HEK293 (cell line): ENCODE data around the gene C19orf12.

Experiments used
- CTCF ChIA-PET: fragments of 350-600 bp; formaldehyde crosslinking; extraction: SDS; loops from one replicate; lab custom pipeline; 2021; ENCODE audit warnings: antibody characterized with exemption; lab: Yijun Ruan, JAX
- POLR2A ChIA-PET: fragments of 300-600 bp; formaldehyde crosslinking; extraction: SDS; loops from one replicate; lab custom pipeline; 2020; ENCODE audit warnings: antibody characterized with exemption, inconsistent platforms; lab: Yijun Ruan, JAX
- H3K27ac ChIP-seq: fragments of 200-500 bp; sonication (Bioruptor generic); 2 replicates; pipeline ENCODE4 v1.5.1; 2014; ENCODE audit warnings: low read depth, low read length, control low read depth, inconsistent platforms; ENCODE audit errors: extremely low read depth
- H3K36me3 ChIP-seq, 2 experiments: fragments of 200-500 bp in 1 of 2; sonication (Bioruptor generic) in 1 of 2; 1 replicate in 1 of 2; 2 replicates in 1 of 2; pipeline ENCODE4 v1.5.1; 2014 to 2017; ENCODE audit warnings: inconsistent platforms in 2 of 2, low read length in 2 of 2; ENCODE audit not compliant: control insufficient read depth in 2 of 2, insufficient read depth in 1 of 2
- H3K4me1 ChIP-seq: fragments of 200-500 bp; sonication (Bioruptor generic); 2 replicates; pipeline ENCODE4 v1.5.1; 2014; ENCODE audit warnings: mild to moderate bottlenecking, low read length, inconsistent platforms; ENCODE audit not compliant: control insufficient read depth, insufficient read depth
- H3K4me3 ChIP-seq: 2 replicates; pipeline ENCODE4 v1.5.1; 2011; ENCODE audit warnings: low read depth, mild to moderate bottlenecking, control low read depth, low read length, moderate library complexity
- H3K9me3 ChIP-seq: fragments of 200-500 bp; sonication (Bioruptor generic); 2 replicates; pipeline ENCODE4 v1.5.1; 2014; ENCODE audit warnings: low read depth, low read length, inconsistent platforms; ENCODE audit not compliant: control insufficient read depth, insufficient read depth
- BCL11A ChIP-seq: fragments of 450-650 bp; formaldehyde crosslinking; IDR thresholded peaks from 2 replicates; pipeline ENCODE4 v1.5.1; 2016; ENCODE audit warnings: low read depth, missing biosample characterization, missing genetic modification characterization
- GLIS1 ChIP-seq: fragments of 450-650 bp; formaldehyde crosslinking; IDR thresholded peaks from 2 replicates; pipeline ENCODE4 v1.5.1; 2016; ENCODE audit warnings: missing biosample characterization, missing genetic modification characterization
- KLF1 ChIP-seq: fragments of 450-650 bp; formaldehyde crosslinking; IDR thresholded peaks from 2 replicates; pipeline ENCODE4 v1.5.1; 2016; ENCODE audit warnings: missing biosample characterization, missing genetic modification characterization
- SP2 ChIP-seq: fragments of 450-650 bp; formaldehyde crosslinking; IDR thresholded peaks from 2 replicates; pipeline ENCODE4 v1.5.1; 2016; ENCODE audit warnings: missing biosample characterization, missing genetic modification characterization
- YY1 ChIP-seq: fragments of 450-650 bp; formaldehyde crosslinking; IDR thresholded peaks from 2 replicates; pipeline ENCODE4 v1.5.1; 2018; ENCODE audit warnings: missing biosample characterization, missing genetic modification characterization
- ZBTB1 ChIP-seq: fragments of 450-650 bp; formaldehyde crosslinking; IDR thresholded peaks from 2 replicates; pipeline ENCODE4 v1.5.1; 2016; ENCODE audit warnings: missing biosample characterization, missing genetic modification characterization
- ZNF140 ChIP-seq: fragments of 450-650 bp; formaldehyde crosslinking; IDR thresholded peaks from 2 replicates; pipeline ENCODE4 v1.5.1; 2016; ENCODE audit warnings: missing biosample characterization, missing genetic modification characterization
- ZNF202 ChIP-seq: fragments of 450-650 bp; formaldehyde crosslinking; IDR thresholded peaks from 2 replicates; pipeline ENCODE4 v1.5.1; 2016; ENCODE audit warnings: missing biosample characterization, missing genetic modification characterization, borderline replicate concordance
- ZNF214 ChIP-seq: fragments of 450-650 bp; formaldehyde crosslinking; IDR thresholded peaks from 2 replicates; pipeline ENCODE4 v1.5.1; 2017; ENCODE audit warnings: missing biosample characterization, mild to moderate bottlenecking, missing genetic modification characterization, borderline replicate concordance
- ZNF223 ChIP-seq: fragments of 450-650 bp; formaldehyde crosslinking; IDR thresholded peaks from 2 replicates; pipeline ENCODE4 v1.5.1; 2016; ENCODE audit warnings: missing biosample characterization, missing genetic modification characterization
- ZNF248 ChIP-seq: fragments of 450-650 bp; formaldehyde crosslinking; IDR thresholded peaks from 2 replicates; pipeline ENCODE4 v1.5.1; 2017; ENCODE audit warnings: missing biosample characterization, missing genetic modification characterization
- ZNF266 ChIP-seq: fragments of 450-650 bp; formaldehyde crosslinking; IDR thresholded peaks from 2 replicates; pipeline ENCODE4 v1.5.1; 2016; ENCODE audit warnings: missing biosample characterization, missing genetic modification characterization, low read depth
- ZNF394 ChIP-seq: fragments of 450-650 bp; formaldehyde crosslinking; IDR thresholded peaks from 2 replicates; pipeline ENCODE4 v1.5.1; 2016; ENCODE audit warnings: missing biosample characterization, missing genetic modification characterization, mild to moderate bottlenecking, moderate library complexity, borderline replicate concordance
- ZNF433 ChIP-seq: fragments of 450-650 bp; formaldehyde crosslinking; IDR thresholded peaks from 2 replicates; pipeline ENCODE4 v1.5.1; 2016; ENCODE audit warnings: missing biosample characterization, missing genetic modification characterization, low read depth
- ZNF501 ChIP-seq: fragments of 450-650 bp; formaldehyde crosslinking; IDR thresholded peaks from 2 replicates; pipeline ENCODE4 v1.5.1; 2016; ENCODE audit warnings: missing biosample characterization, missing genetic modification characterization
- ZNF529 ChIP-seq: fragments of 450-650 bp; formaldehyde crosslinking; IDR thresholded peaks from 2 replicates; pipeline ENCODE4 v1.5.1; 2017; ENCODE audit warnings: missing genetic modification characterization, missing biosample characterization; ENCODE audit not compliant: insufficient replicate concordance
- ZNF544 ChIP-seq: fragments of 450-650 bp; formaldehyde crosslinking; IDR thresholded peaks from 2 replicates; pipeline ENCODE4 v1.5.0; 2017; ENCODE audit warnings: missing biosample characterization, missing genetic modification characterization
- ZNF555 ChIP-seq: fragments of 450-650 bp; formaldehyde crosslinking; conservative IDR thresholded peaks from 2 replicates; pipeline ENCODE4 v1.5.1; 2017; ENCODE audit warnings: missing biosample characterization, mild to moderate bottlenecking, missing genetic modification characterization, inconsistent platforms
- ZNF560 ChIP-seq: fragments of 450-650 bp; formaldehyde crosslinking; IDR thresholded peaks from 2 replicates; pipeline ENCODE4 v1.5.1; 2017; ENCODE audit warnings: missing biosample characterization, missing genetic modification characterization, borderline replicate concordance
- ZNF623 ChIP-seq: fragments of 450-650 bp; formaldehyde crosslinking; IDR thresholded peaks from 2 replicates; pipeline ENCODE4 v1.5.1; 2016; ENCODE audit warnings: missing biosample characterization, missing genetic modification characterization
- ZNF677 ChIP-seq: fragments of 450-650 bp; IDR thresholded peaks from 2 replicates; pipeline ENCODE4 v1.5.0; 2018; ENCODE audit warnings: missing biosample characterization, mild to moderate bottlenecking, missing genetic modification characterization, moderate library complexity
- ZNF768 ChIP-seq: fragments of 450-650 bp; formaldehyde crosslinking; IDR thresholded peaks from 2 replicates; pipeline ENCODE4 v1.5.1; 2018; ENCODE audit warnings: missing biosample characterization, mild to moderate bottlenecking, missing genetic modification characterization
- ZNF777 ChIP-seq: fragments of 450-650 bp; formaldehyde crosslinking; IDR thresholded peaks from 2 replicates; pipeline ENCODE4 v1.5.1; 2017; ENCODE audit warnings: missing biosample characterization, missing genetic modification characterization, borderline replicate concordance
- ZNF837 ChIP-seq: fragments of 450-650 bp; formaldehyde crosslinking; IDR thresholded peaks from 2 replicates; pipeline ENCODE4 v1.5.1; 2016; ENCODE audit warnings: missing biosample characterization, missing genetic modification characterization
- ZNF843 ChIP-seq: fragments of 450-650 bp; formaldehyde crosslinking; IDR thresholded peaks from 2 replicates; pipeline ENCODE4 v1.5.1; 2016; ENCODE audit warnings: missing biosample characterization, missing genetic modification characterization
- TF ChIP-seq, protein P1 (sequence below): fragments of 450-650 bp; formaldehyde crosslinking; IDR thresholded peaks from 2 replicates; pipeline ENCODE4 v1.5.1; 2016; ENCODE audit warnings: missing biosample characterization, missing genetic modification characterization
- TF ChIP-seq, protein P2 (sequence below): sonication (generic); formaldehyde crosslinking; IDR thresholded peaks from 2 replicates; pipeline ENCODE4 v1.8.1; 2022; ENCODE audit warnings: mild to moderate bottlenecking, moderate library complexity, missing genetic modification reagents
- TF ChIP-seq, protein P3 (sequence below): fragments of 450-650 bp; formaldehyde crosslinking; IDR thresholded peaks from 2 replicates; pipeline ENCODE4 v1.5.1; 2016; ENCODE audit warnings: missing biosample characterization, missing genetic modification characterization
- TF ChIP-seq, protein P4 (sequence below): fragments of 450-650 bp; formaldehyde crosslinking; IDR thresholded peaks from 2 replicates; pipeline ENCODE4 v1.5.1; 2016; ENCODE audit warnings: missing biosample characterization, missing genetic modification characterization
- TF ChIP-seq, protein P5 (sequence below): fragments of 450-650 bp; formaldehyde crosslinking; IDR thresholded peaks from 2 replicates; pipeline ENCODE4 v1.5.1; 2016; ENCODE audit warnings: missing biosample characterization, missing genetic modification characterization
- TF ChIP-seq, protein P6 (sequence below): fragments of 450-650 bp; formaldehyde crosslinking; IDR thresholded peaks from 2 replicates; pipeline ENCODE4 v1.5.1; 2016; ENCODE audit warnings: missing biosample characterization, missing genetic modification characterization
- TF ChIP-seq, protein P7 (sequence below): IDR thresholded peaks from 2 replicates; pipeline ENCODE4 v1.6.1; 2011; ENCODE audit warnings: mild to moderate bottlenecking, low read depth, low read length, borderline replicate concordance

C19orf12 gene

DNA sequence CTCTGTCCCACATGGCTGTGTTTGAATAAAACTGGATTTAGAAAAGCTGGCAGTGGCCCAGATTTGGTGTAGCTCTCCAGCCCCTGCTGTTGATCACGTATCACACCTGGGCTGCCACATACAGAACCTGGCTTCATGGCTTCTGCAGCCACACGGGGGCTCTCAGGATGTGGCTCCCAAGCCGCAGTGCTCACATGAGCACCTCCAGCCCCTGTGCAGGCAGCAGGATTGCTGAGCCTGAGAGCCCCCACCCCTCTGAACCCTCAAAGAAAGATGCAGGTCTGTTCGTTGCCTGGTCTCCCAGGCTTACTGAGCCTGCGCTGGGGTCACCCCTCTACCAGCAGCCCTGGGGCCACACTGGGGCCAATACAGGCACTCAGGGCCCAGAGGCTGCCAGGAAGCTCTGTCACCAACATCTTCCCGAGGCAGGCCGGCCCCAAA lies 47.1 kb downstream of the C19orf12 start (continued):
- TF ChIP-seq ZNF214 (tag by site-specific recombination) = no peak
- TF ChIP-seq, protein P1, sequence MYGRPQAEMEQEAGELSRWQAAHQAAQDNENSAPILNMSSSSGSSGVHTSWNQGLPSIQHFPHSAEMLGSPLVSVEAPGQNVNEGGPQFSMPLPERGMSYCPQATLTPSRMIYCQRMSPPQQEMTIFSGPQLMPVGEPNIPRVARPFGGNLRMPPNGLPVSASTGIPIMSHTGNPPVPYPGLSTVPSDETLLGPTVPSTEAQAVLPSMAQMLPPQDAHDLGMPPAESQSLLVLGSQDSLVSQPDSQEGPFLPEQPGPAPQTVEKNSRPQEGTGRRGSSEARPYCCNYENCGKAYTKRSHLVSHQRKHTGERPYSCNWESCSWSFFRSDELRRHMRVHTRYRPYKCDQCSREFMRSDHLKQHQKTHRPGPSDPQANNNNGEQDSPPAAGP (tag by site-specific recombination) = no peak
- no peak for TF ChIP-seq ZNF529
- TF ChIP-seq ZNF223 (tag by site-specific recombination) = no peak
- TF ChIP-seq SP2 (tag by site-specific recombination) = no peak
- TF ChIP-seq ZNF501 (tag by site-specific recombination) = no peak
- no peak for TF ChIP-seq KLF1
- TF ChIP-seq ZNF544 = no peak
- no peak for TF ChIP-seq ZNF266
- TF ChIP-seq ZNF843 (tag by site-specific recombination) = no peak

DNA sequence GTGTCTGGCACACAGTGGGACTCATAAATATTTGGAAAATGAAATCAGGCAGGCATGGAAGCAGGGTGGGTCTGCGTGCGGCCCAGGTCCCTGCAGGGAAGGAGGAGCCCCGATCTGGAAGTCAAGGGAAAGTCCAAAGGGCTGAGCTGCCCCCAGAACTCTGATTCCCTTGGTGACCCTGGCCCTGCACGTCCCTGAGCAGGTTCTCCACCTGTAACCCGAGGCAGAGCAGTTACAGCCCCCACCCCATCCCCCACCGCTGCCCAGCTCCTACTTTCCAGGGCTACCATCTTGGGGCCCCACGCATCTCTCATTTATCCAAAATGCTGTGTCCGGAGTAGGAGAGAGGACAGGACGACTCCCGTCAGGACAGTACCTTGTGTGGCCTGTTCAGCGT lies 47.7 kb downstream of the C19orf12 start:
- H3K4me3 ChIP-seq = no peak overlapping the region

DNA sequence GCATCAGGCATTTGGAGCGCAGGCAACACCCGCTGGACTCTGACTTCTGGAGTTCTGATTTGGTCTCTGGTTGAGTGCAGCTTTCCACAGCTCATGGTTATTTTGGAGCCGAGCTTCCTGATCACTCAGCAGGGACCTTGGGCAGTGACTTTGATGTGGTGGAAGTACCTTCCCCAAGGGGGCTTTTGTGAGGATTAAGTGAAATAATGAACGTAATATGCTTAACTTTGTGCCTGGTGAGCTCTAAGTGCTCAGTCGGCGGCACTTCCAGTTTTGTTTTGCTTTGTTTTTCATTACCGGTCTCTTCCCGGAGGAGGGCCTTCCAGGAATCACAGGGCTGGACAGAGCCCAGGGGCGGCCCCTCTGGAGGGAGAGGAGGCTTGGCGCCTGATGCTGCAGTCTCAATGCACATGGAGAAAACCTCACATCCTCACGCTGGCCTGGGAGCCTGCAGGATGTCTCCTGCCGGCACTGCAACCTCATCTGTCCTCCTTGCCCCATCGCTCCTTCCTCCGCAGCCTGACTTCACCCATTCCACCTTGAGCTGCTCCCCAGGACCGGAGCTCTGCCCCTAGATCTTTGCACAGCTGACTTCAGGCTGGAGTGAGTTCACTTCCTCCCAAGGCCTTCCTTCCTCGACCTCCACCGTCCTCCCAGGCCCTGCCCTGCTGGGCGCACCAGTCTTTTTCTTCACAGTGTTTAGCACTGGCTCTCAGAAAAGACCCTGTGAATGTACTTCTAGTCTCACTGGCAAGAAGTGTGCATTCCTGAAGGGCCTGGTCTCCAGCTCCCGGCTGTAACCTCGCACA lies 48.3 kb downstream of the C19orf12 start:
- ChIA-PET POLR2A (interaction anchor here (1.3 to 4.7 kb wide), 3 partner anchors 49 to 61 kb away, joined by 3 to 37 read pairs (median 25); partner anchors contain the start of genes C19orf12 and POP4), CTCF (interaction anchor here (0.8 to 11.0 kb wide), 12 partner anchors 11 to 68 kb away, joined by 3 to 105 read pairs (median 5); partner anchors contain the start of genes C19orf12 and POP4)
- Histone ChIP-seq H3K27ac (peak overlapping the region; percentile 71), H3K36me3 (peaks cover 0 to 4% of the 10 kb centered on the region in 2 experiments; a peak in 1 of 3 replicates), H3K4me1 (peaks cover 52% of the 10 kb centered on the region), H3K9me3 (no peaks in the 10 kb centered on the region), H3K4me3 (no peak overlapping the region)
- TF ChIP-seq ZNF560 = no peak
- TF ChIP-seq, protein P2, sequence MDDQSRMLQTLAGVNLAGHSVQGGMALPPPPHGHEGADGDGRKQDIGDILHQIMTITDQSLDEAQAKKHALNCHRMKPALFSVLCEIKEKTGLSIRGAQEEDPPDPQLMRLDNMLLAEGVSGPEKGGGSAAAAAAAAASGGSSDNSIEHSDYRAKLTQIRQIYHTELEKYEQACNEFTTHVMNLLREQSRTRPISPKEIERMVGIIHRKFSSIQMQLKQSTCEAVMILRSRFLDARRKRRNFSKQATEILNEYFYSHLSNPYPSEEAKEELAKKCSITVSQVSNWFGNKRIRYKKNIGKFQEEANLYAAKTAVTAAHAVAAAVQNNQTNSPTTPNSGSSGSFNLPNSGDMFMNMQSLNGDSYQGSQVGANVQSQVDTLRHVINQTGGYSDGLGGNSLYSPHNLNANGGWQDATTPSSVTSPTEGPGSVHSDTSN = no peak
- no peak for TF ChIP-seq ZNF202 (tag by site-specific recombination)
- TF ChIP-seq, protein P3, sequence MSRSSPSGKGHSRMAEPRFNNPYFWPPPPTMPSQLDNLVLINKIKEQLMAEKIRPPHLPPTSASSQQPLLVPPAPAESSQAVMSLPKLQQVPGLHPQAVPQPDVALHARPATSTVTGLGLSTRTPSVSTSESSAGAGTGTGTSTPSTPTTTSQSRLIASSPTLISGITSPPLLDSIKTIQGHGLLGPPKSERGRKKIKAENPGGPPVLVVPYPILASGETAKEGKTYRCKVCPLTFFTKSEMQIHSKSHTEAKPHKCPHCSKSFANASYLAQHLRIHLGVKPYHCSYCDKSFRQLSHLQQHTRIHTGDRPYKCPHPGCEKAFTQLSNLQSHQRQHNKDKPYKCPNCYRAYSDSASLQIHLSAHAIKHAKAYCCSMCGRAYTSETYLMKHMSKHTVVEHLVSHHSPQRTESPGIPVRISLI (tag by site-specific recombination) = no peak
- TF ChIP-seq GLIS1 (tag by site-specific recombination) = no peak; the same call in 1 of the 2 replicates
- TF ChIP-seq, protein P4, sequence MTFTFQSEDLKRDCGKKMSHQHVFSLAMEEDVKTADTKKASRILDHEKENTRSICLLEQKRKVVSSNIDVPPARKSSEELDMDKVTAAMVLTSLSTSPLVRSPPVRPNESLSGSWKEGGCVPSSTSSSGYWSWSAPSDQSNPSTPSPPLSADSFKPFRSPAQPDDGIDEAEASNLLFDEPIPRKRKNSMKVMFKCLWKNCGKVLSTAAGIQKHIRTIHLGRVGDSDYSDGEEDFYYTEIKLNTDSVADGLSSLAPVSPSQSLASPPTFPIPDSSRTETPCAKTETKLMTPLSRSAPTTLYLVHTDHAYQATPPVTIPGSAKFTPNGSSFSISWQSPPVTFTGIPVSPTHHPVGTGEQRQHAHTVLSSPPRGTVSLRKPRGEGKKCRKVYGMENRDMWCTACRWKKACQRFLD = no peak

More for the DNA sequence above, 47.7 kb downstream of the C19orf12 start:
- Histone ChIP-seq H3K36me3 (peaks cover 0 to 4% of the 10 kb centered on the region in 2 experiments; a peak in 1 of 3 replicates), H3K27ac (no peak overlapping the region; the same call in 1 of the 2 replicates), H3K4me1 (peaks cover 52% of the 10 kb centered on the region), H3K9me3 (no peaks in the 10 kb centered on the region)
- ChIA-PET CTCF (interaction anchor here (0.6 to 11.0 kb wide), 10 partner anchors 11 to 421 kb away, joined by 3 to 105 read pairs (median 6); partner anchors contain the start of genes C19orf12 and POP4), POLR2A (interaction anchor here (1.3 to 4.7 kb wide), 2 partner anchors 56 to 61 kb away, joined by 3 to 37 read pairs; partner anchors contain the start of gene POP4)
- TF ChIP-seq ZNF140 (tag by site-specific recombination) (no peak), ZNF677 (tag by site-specific recombination) (no peak), ZNF394 (tag by site-specific recombination) (no peak), ZNF560 (no peak), BCL11A (tag by site-specific recombination) (no peak), ZNF768 (tag by site-specific recombination) (no peak), ZNF777 (tag by site-specific recombination) (no peak), YY1 (no peak), ZBTB1 (tag by site-specific recombination) (no peak), ZNF623 (tag by site-specific recombination) (no peak), ZNF248 (tag by site-specific recombination) (no peak), ZNF433 (tag by site-specific recombination) (no peak), ZNF555 (tag by site-specific recombination) (no peak), ZNF837 (tag by site-specific recombination) (no peak)
- TF ChIP-seq, protein P5, sequence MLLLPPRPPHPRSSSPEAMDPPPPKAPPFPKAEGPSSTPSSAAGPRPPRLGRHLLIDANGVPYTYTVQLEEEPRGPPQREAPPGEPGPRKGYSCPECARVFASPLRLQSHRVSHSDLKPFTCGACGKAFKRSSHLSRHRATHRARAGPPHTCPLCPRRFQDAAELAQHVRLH (tag by site-specific recombination) = no peak
- TF ChIP-seq, protein P6, sequence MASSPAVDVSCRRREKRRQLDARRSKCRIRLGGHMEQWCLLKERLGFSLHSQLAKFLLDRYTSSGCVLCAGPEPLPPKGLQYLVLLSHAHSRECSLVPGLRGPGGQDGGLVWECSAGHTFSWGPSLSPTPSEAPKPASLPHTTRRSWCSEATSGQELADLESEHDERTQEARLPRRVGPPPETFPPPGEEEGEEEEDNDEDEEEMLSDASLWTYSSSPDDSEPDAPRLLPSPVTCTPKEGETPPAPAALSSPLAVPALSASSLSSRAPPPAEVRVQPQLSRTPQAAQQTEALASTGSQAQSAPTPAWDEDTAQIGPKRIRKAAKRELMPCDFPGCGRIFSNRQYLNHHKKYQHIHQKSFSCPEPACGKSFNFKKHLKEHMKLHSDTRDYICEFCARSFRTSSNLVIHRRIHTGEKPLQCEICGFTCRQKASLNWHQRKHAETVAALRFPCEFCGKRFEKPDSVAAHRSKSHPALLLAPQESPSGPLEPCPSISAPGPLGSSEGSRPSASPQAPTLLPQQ = no peak
- TF ChIP-seq, protein P7, sequence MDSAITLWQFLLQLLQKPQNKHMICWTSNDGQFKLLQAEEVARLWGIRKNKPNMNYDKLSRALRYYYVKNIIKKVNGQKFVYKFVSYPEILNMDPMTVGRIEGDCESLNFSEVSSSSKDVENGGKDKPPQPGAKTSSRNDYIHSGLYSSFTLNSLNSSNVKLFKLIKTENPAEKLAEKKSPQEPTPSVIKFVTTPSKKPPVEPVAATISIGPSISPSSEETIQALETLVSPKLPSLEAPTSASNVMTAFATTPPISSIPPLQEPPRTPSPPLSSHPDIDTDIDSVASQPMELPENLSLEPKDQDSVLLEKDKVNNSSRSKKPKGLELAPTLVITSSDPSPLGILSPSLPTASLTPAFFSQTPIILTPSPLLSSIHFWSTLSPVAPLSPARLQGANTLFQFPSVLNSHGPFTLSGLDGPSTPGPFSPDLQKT = no peak
